ENCODE results near the gene GALC.

DNA sequence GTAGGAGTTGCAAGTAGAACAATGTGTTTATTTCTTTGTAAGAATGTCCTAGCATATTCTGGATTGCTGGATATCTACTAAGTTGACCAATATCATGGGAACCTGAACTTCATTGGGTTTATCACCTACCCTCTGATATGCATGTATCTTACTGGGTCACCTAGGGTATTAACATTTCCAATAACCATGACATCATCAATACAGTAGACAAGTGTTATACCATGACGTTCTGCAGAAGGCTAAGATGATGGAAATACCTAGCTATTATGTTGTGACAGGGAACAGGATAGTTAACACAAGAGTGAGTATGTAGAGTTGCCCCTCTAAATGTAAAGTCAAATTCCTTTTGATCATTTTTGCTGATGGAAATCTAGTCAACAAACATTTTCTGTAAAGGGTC is 37.9 kb upstream of the GALC start:
- no peak for TF ChIP-seq EZH2 (IDR thresholded peaks at IDR 0.05; ENCODE audit: borderline replicate concordance, low read depth, low read length, severe bottlenecking)
- TF ChIP-seq, protein P1, sequence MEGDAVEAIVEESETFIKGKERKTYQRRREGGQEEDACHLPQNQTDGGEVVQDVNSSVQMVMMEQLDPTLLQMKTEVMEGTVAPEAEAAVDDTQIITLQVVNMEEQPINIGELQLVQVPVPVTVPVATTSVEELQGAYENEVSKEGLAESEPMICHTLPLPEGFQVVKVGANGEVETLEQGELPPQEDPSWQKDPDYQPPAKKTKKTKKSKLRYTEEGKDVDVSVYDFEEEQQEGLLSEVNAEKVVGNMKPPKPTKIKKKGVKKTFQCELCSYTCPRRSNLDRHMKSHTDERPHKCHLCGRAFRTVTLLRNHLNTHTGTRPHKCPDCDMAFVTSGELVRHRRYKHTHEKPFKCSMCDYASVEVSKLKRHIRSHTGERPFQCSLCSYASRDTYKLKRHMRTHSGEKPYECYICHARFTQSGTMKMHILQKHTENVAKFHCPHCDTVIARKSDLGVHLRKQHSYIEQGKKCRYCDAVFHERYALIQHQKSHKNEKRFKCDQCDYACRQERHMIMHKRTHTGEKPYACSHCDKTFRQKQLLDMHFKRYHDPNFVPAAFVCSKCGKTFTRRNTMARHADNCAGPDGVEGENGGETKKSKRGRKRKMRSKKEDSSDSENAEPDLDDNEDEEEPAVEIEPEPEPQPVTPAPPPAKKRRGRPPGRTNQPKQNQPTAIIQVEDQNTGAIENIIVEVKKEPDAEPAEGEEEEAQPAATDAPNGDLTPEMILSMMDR (IDR thresholded peaks at IDR 0.05; ENCODE audit: borderline replicate concordance, extremely low read depth, low read length, poor library complexity, severe bottlenecking) = no peak

Measured in DND-41 (cell line).